Placental pericyte (primary cell): ENCODE results near the gene FBXO7. TPM values are rescaled to one million over a fixed set of nuclear protein-coding genes. Genes with fewer than 3 reads are reported as not detected.

Experiments used
- total RNA-seq: library from RNA; depleted of rRNA; stranded (reverse); fragments of >200 nt; gene quantifications from 2 replicates; pipeline ENCODE4 v1.2.3, GENCODE V29; 2012

FBXO7 gene
- total RNA-seq, result 89.2 and 92.4 TPM in 2 replicates

GRCh38 chr22:32474635-32475467 is at the start of gene FBXO7:
FBXO7 (plus strand) TSS chr22:32474811; CDS start chr22:32475003, 192 bp downstream.

Other genes with a start within 250 kb of the FBXO7 start
- not detected in 2 replicates for gene SLC5A4, start 219.5 kb upstream of the FBXO7 start, total RNA-seq
- gene RFPL3, start 116.9 kb upstream of the FBXO7 start, total RNA-seq, result not detected in 2 replicates
- 136 and 151 TPM in 2 replicates for gene RTCB, start 62.6 kb upstream of the FBXO7 start, total RNA-seq
- not detected in 2 replicates for gene BPIFC, start 10.4 kb upstream of the FBXO7 start, total RNA-seq